RWPE1 (cell line): ENCODE measurements around the gene ETFB.
"Not testable (repeated sequence)": the region's sequence is repeated elsewhere in the genome, so short reads cannot be mapped to it uniquely, and the experiment has no call there.

Experiments
- CTCF ChIA-PET: fragments of 350-600 bp; sonication (Branson Sonifier 250); formaldehyde crosslinking; extraction: SDS; loops from one replicate; lab custom pipeline; 2021; lab: Yijun Ruan, JAX
- POLR2A ChIA-PET: fragments of 400-600 bp; formaldehyde crosslinking; extraction: SDS; loops from one replicate; lab custom pipeline; 2020; ENCODE audit warnings: antibody characterized with exemption; ENCODE audit not compliant: low non-redundant PET; lab: Yijun Ruan, JAX
- DNase-seq: peaks from one replicate; pipeline ENCODE4 v3.0.0; 2012; ENCODE audit warnings: low spot score
- H3K27ac ChIP-seq: fragments of 450-650 bp; 2 replicates; pipeline ENCODE4 v1.5.1; 2017
- TF ChIP-seq, protein P1 (sequence below): fragments of 450-650 bp; conservative IDR thresholded peaks from 2 replicates; pipeline ENCODE4 v1.5.1; 2017; ENCODE audit warnings: low read depth, mild to moderate bottlenecking

The ETFB gene

DNA sequence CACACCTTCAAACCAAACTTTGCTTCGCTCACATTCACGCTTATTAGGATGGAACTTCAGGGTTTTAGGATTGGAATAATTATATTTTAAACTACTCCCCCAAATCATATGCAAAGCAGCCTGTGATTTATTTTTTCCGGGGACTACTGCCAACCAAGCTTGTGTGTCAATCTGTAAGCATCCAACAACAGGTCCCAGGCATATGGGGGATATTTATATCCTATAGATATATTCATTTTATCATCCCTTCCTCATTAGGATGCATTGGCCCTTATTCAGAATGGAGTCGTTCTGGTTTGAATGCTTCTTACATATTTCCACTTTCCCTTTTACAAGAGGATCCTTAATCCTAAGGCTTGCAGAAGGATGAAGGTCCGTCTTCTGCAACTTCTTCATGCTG lies 33.0 kb upstream of the ETFB start:
- no peak overlapping the region for H3K27ac ChIP-seq
- ChIA-PET POLR2A (no interaction called here), CTCF (interaction anchor here (0.5 to 0.7 kb wide), 3 partner anchors 9 to 307 kb away, joined by 3 read pairs; no protein-coding TSS in a partner anchor)
- no peak for DNase-seq
- TF ChIP-seq, protein P1, sequence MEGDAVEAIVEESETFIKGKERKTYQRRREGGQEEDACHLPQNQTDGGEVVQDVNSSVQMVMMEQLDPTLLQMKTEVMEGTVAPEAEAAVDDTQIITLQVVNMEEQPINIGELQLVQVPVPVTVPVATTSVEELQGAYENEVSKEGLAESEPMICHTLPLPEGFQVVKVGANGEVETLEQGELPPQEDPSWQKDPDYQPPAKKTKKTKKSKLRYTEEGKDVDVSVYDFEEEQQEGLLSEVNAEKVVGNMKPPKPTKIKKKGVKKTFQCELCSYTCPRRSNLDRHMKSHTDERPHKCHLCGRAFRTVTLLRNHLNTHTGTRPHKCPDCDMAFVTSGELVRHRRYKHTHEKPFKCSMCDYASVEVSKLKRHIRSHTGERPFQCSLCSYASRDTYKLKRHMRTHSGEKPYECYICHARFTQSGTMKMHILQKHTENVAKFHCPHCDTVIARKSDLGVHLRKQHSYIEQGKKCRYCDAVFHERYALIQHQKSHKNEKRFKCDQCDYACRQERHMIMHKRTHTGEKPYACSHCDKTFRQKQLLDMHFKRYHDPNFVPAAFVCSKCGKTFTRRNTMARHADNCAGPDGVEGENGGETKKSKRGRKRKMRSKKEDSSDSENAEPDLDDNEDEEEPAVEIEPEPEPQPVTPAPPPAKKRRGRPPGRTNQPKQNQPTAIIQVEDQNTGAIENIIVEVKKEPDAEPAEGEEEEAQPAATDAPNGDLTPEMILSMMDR = no peak

DNA sequence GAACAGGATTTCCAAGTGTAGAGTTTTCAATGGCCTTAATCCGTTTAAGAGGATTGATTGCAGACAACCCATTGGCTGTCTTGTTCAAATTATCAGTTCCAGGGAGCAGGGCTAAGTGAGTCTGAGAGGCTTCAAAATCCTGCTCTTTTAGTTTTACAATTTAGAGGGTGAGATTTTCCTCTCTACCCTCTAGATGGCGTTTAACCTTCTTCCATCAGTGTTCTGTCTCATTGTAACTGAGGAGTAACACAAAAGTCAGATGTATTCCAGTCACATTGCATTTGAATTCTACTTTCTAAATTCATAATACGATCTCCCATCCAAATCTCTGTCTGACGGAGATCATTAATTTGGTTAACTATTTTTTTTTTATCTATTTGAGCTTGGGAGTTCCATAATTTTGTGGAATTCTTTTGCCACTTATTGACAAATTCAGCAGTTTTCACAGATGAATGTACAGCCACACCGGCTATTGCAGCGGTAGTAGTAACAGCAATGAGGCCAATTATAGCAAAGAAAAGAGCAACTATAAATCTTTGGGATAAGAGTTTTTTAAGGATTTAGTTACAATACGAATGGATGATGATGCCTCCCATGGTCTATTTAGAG lies 32.0 kb upstream of the ETFB start:
- POLR2A ChIA-PET = no interaction called here
- DNase-seq = peak; percentile 29
- CTCF ChIA-PET = interaction anchor here (0.6 to 1.5 kb wide), 6 partner anchors 22 to 379 kb away, joined by 3 to 7 read pairs (median 4); partner anchors contain the start of gene VSIG10L
- TF ChIP-seq, protein P1 = peak; percentile 74
- no peak overlapping the region for H3K27ac ChIP-seq

DNA sequence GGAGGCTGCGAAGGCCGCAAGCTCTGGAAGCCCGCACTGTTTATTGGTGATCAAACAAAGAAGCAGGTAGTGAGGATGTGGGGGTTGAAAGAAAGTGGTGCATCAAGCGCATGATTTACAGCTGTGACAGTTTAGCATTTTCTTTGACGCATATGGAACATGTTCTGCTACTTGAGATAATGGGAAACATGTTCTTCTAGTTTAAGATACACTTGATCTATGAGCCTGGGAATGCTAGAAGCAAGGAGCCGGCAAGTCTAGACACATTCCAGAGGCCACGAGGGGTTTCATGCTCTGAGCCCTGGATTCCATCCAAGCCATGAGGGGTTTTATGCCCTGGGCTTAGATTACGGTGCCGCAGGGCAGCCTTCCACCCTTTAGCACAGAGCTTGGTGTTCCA lies 31.3 kb upstream of the ETFB start:
- ChIA-PET CTCF (interaction anchor here (0.6 to 1.5 kb wide), 3 partner anchors 21 to 56 kb away, joined by 4 to 7 read pairs (median 5); partner anchors contain the start of gene VSIG10L), POLR2A (interaction anchor here (0.7 kb wide), 1 partner anchor 292 kb away, joined by 6 read pairs; no protein-coding TSS in a partner anchor)
- H3K27ac ChIP-seq, DNase-seq: not testable (repeated sequence)

DNA sequence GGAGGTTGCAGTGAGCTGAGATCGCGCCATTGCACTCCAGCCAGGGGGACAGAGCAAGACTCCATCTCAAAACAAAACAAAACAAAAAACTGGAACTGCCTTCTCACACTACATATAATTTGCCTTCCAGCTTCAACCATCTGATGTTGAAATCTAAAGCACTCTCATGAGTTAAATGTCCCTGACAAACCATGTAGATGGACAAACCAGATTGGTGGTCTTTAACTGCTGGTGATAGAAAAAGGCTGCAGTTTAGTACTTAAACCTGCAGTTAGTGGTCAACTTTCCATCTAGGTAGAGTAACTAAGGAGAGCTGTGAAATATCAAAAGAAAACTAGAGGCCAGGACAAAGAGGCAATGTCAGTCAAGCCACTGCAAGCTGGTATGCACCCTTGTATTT lies 30.0 kb upstream of the ETFB start:
- ChIA-PET CTCF (no interaction called here), POLR2A (no interaction called here)
- no peak overlapping the region for H3K27ac ChIP-seq
- DNase-seq = no peak
- TF ChIP-seq, protein P1 = no peak

DNA sequence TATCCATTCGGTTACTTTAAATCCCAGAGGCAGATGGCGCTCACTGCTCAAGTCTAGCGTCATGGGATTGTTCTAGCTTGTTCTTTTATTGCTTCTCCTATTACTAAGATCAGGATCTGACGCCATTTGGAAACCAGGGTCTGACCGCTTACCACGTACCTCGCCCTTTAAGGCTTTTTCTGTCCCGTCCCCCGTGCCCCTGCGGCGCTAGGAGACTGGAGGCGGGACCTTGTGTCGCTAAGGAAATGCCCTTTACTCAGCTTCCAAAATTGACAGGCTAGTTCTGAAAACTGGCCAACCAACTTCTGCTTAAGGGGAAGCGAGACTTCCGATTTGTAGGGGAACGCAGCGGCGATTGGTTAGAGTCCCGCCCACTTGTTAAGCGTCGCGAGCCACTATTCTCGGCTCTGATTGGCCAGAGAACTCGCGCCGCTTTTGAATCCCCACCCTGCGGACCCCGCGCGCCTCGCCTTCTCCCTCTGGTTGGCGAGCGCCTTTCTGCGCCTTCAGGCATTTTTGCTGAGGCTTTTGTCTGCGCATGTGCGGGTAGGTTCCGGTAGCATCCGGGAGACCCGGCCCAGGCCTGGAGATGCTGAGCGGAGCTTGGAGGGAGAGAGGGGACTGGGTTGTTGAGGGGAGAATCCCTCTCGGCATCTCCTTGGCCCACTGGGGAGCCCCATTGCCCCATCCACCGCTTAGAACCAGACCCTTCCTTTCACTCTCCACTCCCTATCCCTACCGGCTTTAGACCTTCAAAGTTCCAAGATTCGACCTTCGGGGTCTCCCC lies 28.1 kb upstream of the ETFB start:
- peak; percentile 95 for DNase-seq
- ChIA-PET CTCF (interaction anchor here (0.6 kb wide), 1 partner anchor 24 kb away, joined by 3 read pairs; no protein-coding TSS in a partner anchor), POLR2A (no interaction called here)
- H3K27ac ChIP-seq = peak overlapping the region; percentile 83
- TF ChIP-seq, protein P1 = no peak

DNA sequence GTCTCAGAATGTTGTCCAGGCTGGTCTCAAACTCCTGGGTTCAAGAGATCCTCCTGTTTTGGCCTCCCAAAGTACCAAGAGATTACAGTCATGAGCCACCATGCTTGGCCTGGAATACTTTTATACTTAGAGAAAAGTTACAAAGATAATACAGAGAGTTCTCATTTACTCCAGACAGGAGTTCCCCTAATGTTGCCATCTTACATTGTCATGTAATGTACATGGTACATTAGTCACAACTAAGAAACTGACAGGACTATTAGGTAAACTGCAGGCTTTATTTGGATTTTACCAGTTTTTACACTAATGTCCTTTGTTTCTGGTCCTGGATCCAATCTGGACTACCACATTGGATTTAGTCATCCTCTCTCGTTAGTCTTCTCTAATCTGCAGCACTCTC lies 26.5 kb upstream of the ETFB start:
- TF ChIP-seq, protein P1 = no peak
- no peak for DNase-seq
- ChIA-PET POLR2A (no interaction called here), CTCF (no interaction called here)
- H3K27ac ChIP-seq = no peak overlapping the region
